ENCODE data around the gene UROC1. TPM values are rescaled to one million over a fixed set of nuclear protein-coding genes. Genes with fewer than 3 reads are reported as not detected.

Gene UROC1
- total RNA-seq, 1 experiment from 2014 or later, result not detected

GRCh38 chr3:126481808-126482502 lies 35.6 kb downstream of the UROC1 start:
- ChIA-PET CTCF (no interaction called here), POLR2A (no interaction called here), RAD21 (ENCODE audit: low non-redundant PET in 1 of 2, low total read pairs in 2 of 2, uncharacterized antibody in 2 of 2, unreplicated experiment in 2 of 2) (no interaction called here)
- H3K4me3 ChIP-seq (replicated peaks in 1 of 2; ENCODE audit: low read depth in 1 of 2, low read length in 2 of 2), result no peak overlapping the region
- H3K79me2 ChIP-seq (ENCODE audit: insufficient read depth, low read length), result no peaks in the 10 kb centered on the region
- no peak overlapping the region for H2AFZ ChIP-seq (ENCODE audit: low read depth, low read length, poor library complexity, severe bottlenecking)
- peaks cover 4 to 5% of the 10 kb centered on the region in 2 experiments; a peak in 3 of 4 replicates for H3K4me1 ChIP-seq (ENCODE audit: control insufficient read depth in 1 of 2, insufficient read depth in 2 of 2, low read length in 2 of 2)
- H3K36me3 ChIP-seq (ENCODE audit: control insufficient read depth in 1 of 2, insufficient read depth in 2 of 2, low read length in 2 of 2), result no peaks in the 10 kb centered on the region
- H3K27me3 ChIP-seq (ENCODE audit: insufficient read depth, low read length), result no peaks in the 10 kb centered on the region
- H3K27ac ChIP-seq (ENCODE audit: low read depth, low read length), result no peak overlapping the region
- H3K9me3 ChIP-seq (ENCODE audit: control insufficient read depth in 1 of 2, insufficient read depth in 1 of 2, low read depth in 1 of 2, low read length in 2 of 2), result no peaks in the 10 kb centered on the region
- ATAC-seq (no peak), DNase-seq (ENCODE audit: low read depth, low spot score) (no peak)
- no peaks in the 10 kb centered on the region for H4K20me1 ChIP-seq (ENCODE audit: insufficient read depth)
- no peak overlapping the region for H3K4me2 ChIP-seq (ENCODE audit: low read length)
- no peak overlapping the region for H3K9ac ChIP-seq (ENCODE audit: low read length)
- BruUV-seq (replicated peaks), result no TSS peak
- no peak for TF ChIP-seq ZNF274 (IDR thresholded peaks at IDR 0.05; ENCODE audit: low read depth, low read length)
- TF ChIP-seq, protein P1, sequence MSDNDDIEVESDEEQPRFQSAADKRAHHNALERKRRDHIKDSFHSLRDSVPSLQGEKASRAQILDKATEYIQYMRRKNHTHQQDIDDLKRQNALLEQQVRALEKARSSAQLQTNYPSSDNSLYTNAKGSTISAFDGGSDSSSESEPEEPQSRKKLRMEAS (IDR thresholded peaks at IDR 0.05), result no peak
- no peak for TF ChIP-seq POLR2AphosphoS5 (IDR thresholded peaks at IDR 0.05; ENCODE audit: low read depth, low read length)
- TF ChIP-seq SIN3A (IDR thresholded peaks at IDR 0.05; ENCODE audit: low read depth), result no peak
- TF ChIP-seq EZH2phosphoT487 (IDR thresholded peaks at IDR 0.05; ENCODE audit: borderline replicate concordance), result no peak
- TF ChIP-seq, protein P2, sequence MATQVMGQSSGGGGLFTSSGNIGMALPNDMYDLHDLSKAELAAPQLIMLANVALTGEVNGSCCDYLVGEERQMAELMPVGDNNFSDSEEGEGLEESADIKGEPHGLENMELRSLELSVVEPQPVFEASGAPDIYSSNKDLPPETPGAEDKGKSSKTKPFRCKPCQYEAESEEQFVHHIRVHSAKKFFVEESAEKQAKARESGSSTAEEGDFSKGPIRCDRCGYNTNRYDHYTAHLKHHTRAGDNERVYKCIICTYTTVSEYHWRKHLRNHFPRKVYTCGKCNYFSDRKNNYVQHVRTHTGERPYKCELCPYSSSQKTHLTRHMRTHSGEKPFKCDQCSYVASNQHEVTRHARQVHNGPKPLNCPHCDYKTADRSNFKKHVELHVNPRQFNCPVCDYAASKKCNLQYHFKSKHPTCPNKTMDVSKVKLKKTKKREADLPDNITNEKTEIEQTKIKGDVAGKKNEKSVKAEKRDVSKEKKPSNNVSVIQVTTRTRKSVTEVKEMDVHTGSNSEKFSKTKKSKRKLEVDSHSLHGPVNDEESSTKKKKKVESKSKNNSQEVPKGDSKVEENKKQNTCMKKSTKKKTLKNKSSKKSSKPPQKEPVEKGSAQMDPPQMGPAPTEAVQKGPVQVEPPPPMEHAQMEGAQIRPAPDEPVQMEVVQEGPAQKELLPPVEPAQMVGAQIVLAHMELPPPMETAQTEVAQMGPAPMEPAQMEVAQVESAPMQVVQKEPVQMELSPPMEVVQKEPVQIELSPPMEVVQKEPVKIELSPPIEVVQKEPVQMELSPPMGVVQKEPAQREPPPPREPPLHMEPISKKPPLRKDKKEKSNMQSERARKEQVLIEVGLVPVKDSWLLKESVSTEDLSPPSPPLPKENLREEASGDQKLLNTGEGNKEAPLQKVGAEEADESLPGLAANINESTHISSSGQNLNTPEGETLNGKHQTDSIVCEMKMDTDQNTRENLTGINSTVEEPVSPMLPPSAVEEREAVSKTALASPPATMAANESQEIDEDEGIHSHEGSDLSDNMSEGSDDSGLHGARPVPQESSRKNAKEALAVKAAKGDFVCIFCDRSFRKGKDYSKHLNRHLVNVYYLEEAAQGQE (IDR thresholded peaks at IDR 0.05; ENCODE audit: low read depth), result no peak
- TF ChIP-seq POLR2A (IDR thresholded peaks at IDR 0.05; ENCODE audit: borderline replicate concordance, extremely low read depth, insufficient read depth, insufficient read length), result no peak
- no peak for TF ChIP-seq ATF3 (IDR thresholded peaks at IDR 0.05)
- no peak for TF ChIP-seq CBX3 (IDR thresholded peaks at IDR 0.05; ENCODE audit: low read depth)
- no peak for TF ChIP-seq EGR1 (IDR thresholded peaks at IDR 0.05; ENCODE audit: low read depth)
- TF ChIP-seq CEBPB (IDR thresholded peaks at IDR 0.05; ENCODE audit: low read depth), result no peak
- no peak for TF ChIP-seq TCF7L2 (IDR thresholded peaks at IDR 0.05; ENCODE audit: borderline replicate concordance, extremely low read depth, insufficient read depth, insufficient read length)
- no peak for TF ChIP-seq ZBTB33 (IDR thresholded peaks at IDR 0.05; ENCODE audit: extremely low read depth, insufficient replicate concordance, low read length)
- no peak for TF ChIP-seq YY1 (IDR thresholded peaks at IDR 0.05; ENCODE audit: extremely low read depth, insufficient replicate concordance, low read depth, low read length)
- TF ChIP-seq RAD21 (IDR thresholded peaks at IDR 0.05; ENCODE audit: low read depth), result no peak
- no peaks in the 10 kb centered on the region for H3K9me2 ChIP-seq (ENCODE audit: insufficient read depth)
- intact Hi-C loops (cut with micrococcal nuclease), result no loop called here

Measured in HCT116 (cell line).